H9 (cell line): ENCODE measurements around the gene RBP4. TPM values are rescaled to one million over a fixed set of nuclear protein-coding genes. Genes with fewer than 3 reads are reported as not detected.

Experiments used
- DNase-seq: peaks from one replicate; pipeline ENCODE4 v3.0.0-alpha.2; 2017
- H2AFZ ChIP-seq: one replicate; pipeline ENCODE4 v1.6.1; 2013; ENCODE audit warnings: mild to moderate bottlenecking, low read length, control low read depth, moderate library complexity
- H2AK5ac ChIP-seq: 2 replicates; pipeline ENCODE4 v1.6.1; 2013; ENCODE audit warnings: low read length, control low read depth, mixed read lengths; ENCODE audit not compliant: insufficient read length
- H2BK120ac ChIP-seq: one replicate; pipeline ENCODE4 v1.6.1; 2013; ENCODE audit warnings: low read depth, mild to moderate bottlenecking, low read length, control low read depth, inconsistent platforms; ENCODE audit not compliant: poor library complexity, severe bottlenecking
- H2BK12ac ChIP-seq: 2 replicates; pipeline ENCODE4 v1.6.1; 2013; ENCODE audit warnings: low read length, control low read depth, mixed read lengths, low read depth; ENCODE audit not compliant: insufficient read length
- H2BK15ac ChIP-seq: 2 replicates; pipeline ENCODE4 v1.6.1; 2013; ENCODE audit warnings: low read depth, low read length, control low read depth
- H2BK20ac ChIP-seq: one replicate; pipeline ENCODE4 v1.6.1; 2013; ENCODE audit warnings: low read depth, mild to moderate bottlenecking, low read length, control low read depth, inconsistent platforms; ENCODE audit not compliant: poor library complexity, severe bottlenecking
- H2BK5ac ChIP-seq: 2 replicates; pipeline ENCODE4 v1.6.1; 2013; ENCODE audit warnings: low read length, control low read depth, mixed read lengths; ENCODE audit not compliant: insufficient read length
- H3K14ac ChIP-seq: 2 replicates; pipeline ENCODE4 v1.6.1; 2013; ENCODE audit warnings: low read length, control low read depth; ENCODE audit not compliant: insufficient read depth
- H3K18ac ChIP-seq: 2 replicates; pipeline ENCODE4 v1.6.1; 2013; ENCODE audit warnings: low read depth, mild to moderate bottlenecking, mixed read lengths, low read length, control low read depth; ENCODE audit not compliant: insufficient read length
- H3K23ac ChIP-seq: 2 replicates; pipeline ENCODE4 v1.6.1; 2013; ENCODE audit warnings: low read length, control low read depth, mixed read lengths, low read depth; ENCODE audit not compliant: insufficient read length
- H3K23me2 ChIP-seq: 2 replicates; pipeline ENCODE4 v1.6.1; 2013; ENCODE audit warnings: low read depth, mild to moderate bottlenecking, mixed read lengths, low read length, control low read depth; ENCODE audit not compliant: insufficient read length, poor library complexity, severe bottlenecking
- H3K27ac ChIP-seq: 2 replicates; pipeline ENCODE4 v1.5.1; 2013; ENCODE audit warnings: low read length, control low read depth, mixed read lengths, low read depth; ENCODE audit not compliant: insufficient read length
- H3K27me3 ChIP-seq: 2 replicates; pipeline ENCODE4 v1.6.1; 2013; ENCODE audit warnings: low read length, control low read depth, inconsistent platforms; ENCODE audit not compliant: insufficient read depth
- H3K4ac ChIP-seq: 2 replicates; pipeline ENCODE4 v1.6.1; 2013; ENCODE audit warnings: low read depth, mild to moderate bottlenecking, control low read depth, inconsistent platforms, low read length, moderate library complexity
- H3K4me1 ChIP-seq: 2 replicates; pipeline ENCODE4 v1.6.1; 2013; ENCODE audit warnings: low read length, control low read depth, inconsistent platforms; ENCODE audit not compliant: insufficient read depth
- H3K4me2 ChIP-seq: 2 replicates; pipeline ENCODE4 v1.6.1; 2013; ENCODE audit warnings: low read length, control low read depth, mixed read lengths; ENCODE audit not compliant: insufficient read length, insufficient read depth
- H3K56ac ChIP-seq: 2 replicates; pipeline ENCODE4 v1.6.1; 2013; ENCODE audit warnings: low read depth, mild to moderate bottlenecking, mixed read lengths, low read length, control low read depth; ENCODE audit not compliant: insufficient read length
- H3K79me1 ChIP-seq: 2 replicates; pipeline ENCODE4 v1.6.1; 2013; ENCODE audit warnings: low read depth, mild to moderate bottlenecking, moderate library complexity, low read length, control low read depth, inconsistent platforms; ENCODE audit not compliant: insufficient read depth, poor library complexity, severe bottlenecking
- H3K79me2 ChIP-seq: 2 replicates; pipeline ENCODE4 v1.6.1; 2013; ENCODE audit warnings: low read length, control low read depth, inconsistent platforms; ENCODE audit not compliant: insufficient read depth
- H3K9ac ChIP-seq: 2 replicates; pipeline ENCODE4 v1.6.1; 2013; ENCODE audit warnings: low read length, control low read depth, mixed read lengths; ENCODE audit not compliant: insufficient read length; ENCODE audit errors: extremely low read depth
- H3K9me3 ChIP-seq: one replicate; pipeline ENCODE4 v1.6.1; 2013; ENCODE audit warnings: low read depth, low read length, inconsistent platforms; ENCODE audit not compliant: control insufficient read depth
- H3T11ph ChIP-seq: one replicate; pipeline ENCODE4 v1.6.1; 2013; ENCODE audit warnings: mild to moderate bottlenecking, low read length, control low read depth, inconsistent platforms
- H4K20me1 ChIP-seq: one replicate; pipeline ENCODE4 v1.6.1; 2013; ENCODE audit not compliant: control insufficient read depth, insufficient read length, insufficient read depth
- H4K5ac ChIP-seq: 2 replicates; pipeline ENCODE4 v1.6.1; 2013; ENCODE audit warnings: low read depth, mild to moderate bottlenecking, mixed read lengths, low read length, control low read depth; ENCODE audit not compliant: insufficient read length
- H4K8ac ChIP-seq: replicated peaks from 2 replicates; pipeline ENCODE4 v1.6.1; 2013; ENCODE audit warnings: low read length, control low read depth, mixed read lengths, low read depth; ENCODE audit not compliant: insufficient read length
- H4K91ac ChIP-seq: 2 replicates; pipeline ENCODE4 v1.6.1; 2013; ENCODE audit warnings: low read depth, mild to moderate bottlenecking, moderate library complexity, mixed read lengths, low read length, control low read depth; ENCODE audit not compliant: insufficient read length
- H3K27ac Mint-ChIP-seq, 3 experiments: 2 replicates in 2 of 3; 3 replicates in 1 of 3; pipeline ENCODE4 v1.8.0; 2020 to 2021; ENCODE audit warnings: mixed read lengths in 3 of 3, mild to moderate bottlenecking in 1 of 3, moderate library complexity in 1 of 3
- H3K27me3 Mint-ChIP-seq: 2 replicates; pipeline ENCODE4 v1.8.0; 2021; ENCODE audit warnings: low read depth, mild to moderate bottlenecking, moderate library complexity, mixed read lengths
- H3K36me3 Mint-ChIP-seq, 3 experiments: 2 replicates in 2 of 3; 3 replicates in 1 of 3; pipeline ENCODE4 v1.8.0; 2020 to 2021; ENCODE audit warnings: low read depth in 3 of 3, mixed read lengths in 3 of 3; ENCODE audit not compliant: insufficient read depth in 1 of 3
- H3K4me1 Mint-ChIP-seq, 2 experiments: 2 replicates each; pipeline ENCODE4 v1.8.0; 2020; ENCODE audit warnings: mixed read lengths in 2 of 2
- H3K4me3 Mint-ChIP-seq, 2 experiments: 2 replicates in 1 of 2; 3 replicates in 1 of 2; pipeline ENCODE4 v1.8.0; 2020 to 2021; ENCODE audit warnings: mild to moderate bottlenecking in 2 of 2, mixed read lengths in 2 of 2, moderate library complexity in 1 of 2
- H3K9me3 Mint-ChIP-seq, 2 experiments: 2 replicates in 1 of 2; 3 replicates in 1 of 2; pipeline ENCODE4 v1.8.0; 2020; ENCODE audit warnings: mild to moderate bottlenecking in 2 of 2, mixed read lengths in 2 of 2, moderate library complexity in 1 of 2
- WGBS: extraction: QIAGEN DNeasy Blood & Tissue Kit; methylation state at CpG from one replicate; pipeline ENCODE4 v1.1.7; 2013; ENCODE audit warnings: missing lambda C conversion rate, low lambda C conversion rate, mixed read lengths; ENCODE audit not compliant: insufficient read length; ENCODE audit errors: extremely low coverage; 5-methylcytosine and 5-hydroxymethylcytosine counted together
- total RNA-seq: library from RNA; stranded (reverse); gene quantifications from 2 replicates; pipeline ENCODE4 v1.2.1, GENCODE V29; 2021
- TF ChIP-seq, protein P1 (sequence below): fragments of 200-600 bp; sonication (generic); conservative IDR thresholded peaks from 3 replicates; pipeline ENCODE4 v1.8.0; 2021; ENCODE audit warnings: antibody characterized with exemption, mild to moderate bottlenecking

Gene RBP4
- total RNA-seq, 1 experiment from 2014 or later: not detected

- H2AFZ ChIP-seq: no peak overlapping the region
- H3K27ac ChIP-seq: no peak overlapping the region
- no peak overlapping the region for H3K23ac ChIP-seq
- no peak overlapping the region for H2BK5ac ChIP-seq
- no peak overlapping the region for H4K8ac ChIP-seq
- H3K79me1 ChIP-seq: no peaks in the 10 kb centered on the region
- no peak overlapping the region for H4K91ac ChIP-seq
- H3K4me3 Mint-ChIP-seq: no peak overlapping the region
- H3K4me2 ChIP-seq: no peak overlapping the region
- H4K20me1 ChIP-seq: no peaks in the 10 kb centered on the region
- H4K5ac ChIP-seq: no peak overlapping the region
- no peaks in the 10 kb centered on the region; a peak in 1 of 7 replicates for H3K36me3 Mint-ChIP-seq
- TF ChIP-seq, protein P1, sequence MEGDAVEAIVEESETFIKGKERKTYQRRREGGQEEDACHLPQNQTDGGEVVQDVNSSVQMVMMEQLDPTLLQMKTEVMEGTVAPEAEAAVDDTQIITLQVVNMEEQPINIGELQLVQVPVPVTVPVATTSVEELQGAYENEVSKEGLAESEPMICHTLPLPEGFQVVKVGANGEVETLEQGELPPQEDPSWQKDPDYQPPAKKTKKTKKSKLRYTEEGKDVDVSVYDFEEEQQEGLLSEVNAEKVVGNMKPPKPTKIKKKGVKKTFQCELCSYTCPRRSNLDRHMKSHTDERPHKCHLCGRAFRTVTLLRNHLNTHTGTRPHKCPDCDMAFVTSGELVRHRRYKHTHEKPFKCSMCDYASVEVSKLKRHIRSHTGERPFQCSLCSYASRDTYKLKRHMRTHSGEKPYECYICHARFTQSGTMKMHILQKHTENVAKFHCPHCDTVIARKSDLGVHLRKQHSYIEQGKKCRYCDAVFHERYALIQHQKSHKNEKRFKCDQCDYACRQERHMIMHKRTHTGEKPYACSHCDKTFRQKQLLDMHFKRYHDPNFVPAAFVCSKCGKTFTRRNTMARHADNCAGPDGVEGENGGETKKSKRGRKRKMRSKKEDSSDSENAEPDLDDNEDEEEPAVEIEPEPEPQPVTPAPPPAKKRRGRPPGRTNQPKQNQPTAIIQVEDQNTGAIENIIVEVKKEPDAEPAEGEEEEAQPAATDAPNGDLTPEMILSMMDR: no peak
- peaks cover 5% of the 10 kb centered on the region for H3K23me2 ChIP-seq
- H3K9me3 ChIP-seq: no peaks in the 10 kb centered on the region
- no peak overlapping the region for H2BK12ac ChIP-seq
- no CpG with 5 or more reads among the region's 3 CpGs for WGBS
- H3K4ac ChIP-seq: no peak overlapping the region
- no peak overlapping the region for H3K27ac Mint-ChIP-seq
- no peak overlapping the region for H2AK5ac ChIP-seq
- H2BK15ac ChIP-seq: no peak overlapping the region
- no peaks in the 10 kb centered on the region for H3K4me1 ChIP-seq
- H3K27me3 ChIP-seq: peaks cover 44% of the 10 kb centered on the region
- peaks cover 6 to 19% of the 10 kb centered on the region in 2 experiments; a peak in 3 of 4 replicates for H3K4me1 Mint-ChIP-seq
- no peak overlapping the region for H2BK20ac ChIP-seq
- no peak overlapping the region for H2BK120ac ChIP-seq
- no peak overlapping the region for H3T11ph ChIP-seq
- no peak overlapping the region for H3K14ac ChIP-seq
- no peak overlapping the region for H3K56ac ChIP-seq
- no peaks in the 10 kb centered on the region; a peak in 2 of 5 replicates for H3K9me3 Mint-ChIP-seq
- peaks cover 89% of the 10 kb centered on the region for H3K27me3 Mint-ChIP-seq
- no peak for DNase-seq
- no peak overlapping the region for H3K9ac ChIP-seq
- no peak overlapping the region for H3K18ac ChIP-seq
- H3K79me2 ChIP-seq: no peaks in the 10 kb centered on the region
Observed at GRCh38 chr10:93565446-93565845, 35.6 kb downstream of the RBP4 start.
